Medulla oblongata (tissue), 1 donor: ENCODE results near the gene MRPS15.

Experiments
- DNase-seq: peaks from one replicate; pipeline ENCODE4 v3.0.0-alpha.2; 2015; ENCODE audit errors: extremely low spot score

Gene MRPS15

DNA sequence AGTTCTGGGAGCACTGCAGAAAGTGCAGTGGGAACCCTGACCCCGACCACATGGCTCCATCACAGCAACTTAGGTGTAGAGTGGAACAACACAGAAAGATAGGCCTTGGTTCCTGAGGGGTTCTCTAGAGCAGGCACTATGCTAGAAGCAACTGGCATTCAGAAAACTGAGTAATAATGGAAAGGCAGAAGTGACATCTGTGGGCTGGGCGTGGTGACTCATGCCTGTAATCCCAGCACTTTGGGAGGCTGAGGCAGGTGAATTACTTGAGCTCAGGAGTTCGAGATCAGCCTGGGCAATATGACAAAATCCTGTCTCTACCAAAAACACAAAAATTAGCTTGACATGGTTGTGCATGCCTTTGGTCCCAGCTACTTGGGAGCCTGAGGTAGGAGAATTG, 5.3 kb downstream of the MRPS15 start:
- DNase-seq: no peak

DNA sequence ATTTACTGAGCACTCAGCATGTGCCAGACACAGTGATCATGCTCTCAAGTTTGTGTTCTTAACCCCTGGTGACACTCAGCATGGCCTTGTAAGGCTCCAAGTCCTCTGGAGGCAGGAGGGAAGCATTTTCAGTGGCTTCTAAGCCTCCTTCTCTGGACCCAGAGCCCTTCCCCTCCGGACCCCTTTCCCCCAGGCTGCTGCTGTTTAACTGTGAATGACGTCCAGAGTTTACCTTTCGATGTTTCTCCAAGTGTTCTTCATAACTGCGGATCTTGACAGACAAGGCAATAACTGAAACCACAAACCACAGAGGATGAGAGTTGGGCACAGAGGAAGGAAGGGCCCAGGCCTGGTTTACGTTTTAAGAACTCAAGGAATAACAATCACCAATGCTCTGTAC, 6.5 kb downstream of the MRPS15 start:
- DNase-seq: no peak

DNA sequence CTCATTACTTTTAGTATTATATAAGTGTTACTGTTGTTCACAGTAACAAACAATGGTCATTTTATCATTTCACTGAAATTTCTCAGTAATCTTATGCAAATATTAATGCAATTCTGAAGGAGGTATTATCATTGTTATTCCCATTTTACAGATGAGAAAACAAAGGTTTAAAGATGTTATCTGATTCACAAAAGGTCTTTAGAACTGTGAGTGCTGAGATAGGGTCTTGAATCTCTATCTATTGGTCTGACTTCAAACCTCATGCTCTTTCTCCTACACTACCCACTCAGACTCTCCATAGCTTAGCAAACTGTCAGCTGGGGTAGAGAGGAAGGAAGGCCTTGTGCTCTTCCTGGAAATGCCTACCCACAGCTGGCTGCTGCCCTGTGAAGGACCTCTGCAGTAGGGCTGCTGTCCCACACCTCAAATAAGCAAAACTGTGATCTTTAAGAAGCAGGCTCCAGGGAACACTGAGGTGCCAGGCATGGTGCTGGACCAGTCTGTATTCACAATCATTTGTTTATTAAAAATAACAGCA, 7.7 kb downstream of the MRPS15 start:
- DNase-seq: no peak

DNA sequence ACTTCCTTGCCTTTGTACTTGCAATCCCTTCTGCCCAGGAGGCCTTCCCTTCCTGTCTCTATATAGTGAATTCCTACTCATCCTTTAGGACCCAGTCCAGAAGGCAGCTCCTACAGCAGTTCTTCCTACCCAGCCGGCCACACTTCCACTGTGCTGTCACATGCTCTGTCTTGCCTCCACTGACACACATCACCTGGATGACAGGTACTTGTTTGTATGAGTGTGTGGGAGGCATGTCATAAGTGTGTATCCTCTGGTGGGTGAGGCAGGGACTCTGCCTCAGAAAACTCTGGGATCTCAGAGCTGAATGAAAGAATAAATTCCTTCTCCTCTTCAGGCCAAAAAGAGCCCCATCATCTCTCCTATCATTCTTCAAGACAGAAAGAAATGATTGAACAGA, 8.8 kb downstream of the MRPS15 start:
- no peak for DNase-seq

DNA sequence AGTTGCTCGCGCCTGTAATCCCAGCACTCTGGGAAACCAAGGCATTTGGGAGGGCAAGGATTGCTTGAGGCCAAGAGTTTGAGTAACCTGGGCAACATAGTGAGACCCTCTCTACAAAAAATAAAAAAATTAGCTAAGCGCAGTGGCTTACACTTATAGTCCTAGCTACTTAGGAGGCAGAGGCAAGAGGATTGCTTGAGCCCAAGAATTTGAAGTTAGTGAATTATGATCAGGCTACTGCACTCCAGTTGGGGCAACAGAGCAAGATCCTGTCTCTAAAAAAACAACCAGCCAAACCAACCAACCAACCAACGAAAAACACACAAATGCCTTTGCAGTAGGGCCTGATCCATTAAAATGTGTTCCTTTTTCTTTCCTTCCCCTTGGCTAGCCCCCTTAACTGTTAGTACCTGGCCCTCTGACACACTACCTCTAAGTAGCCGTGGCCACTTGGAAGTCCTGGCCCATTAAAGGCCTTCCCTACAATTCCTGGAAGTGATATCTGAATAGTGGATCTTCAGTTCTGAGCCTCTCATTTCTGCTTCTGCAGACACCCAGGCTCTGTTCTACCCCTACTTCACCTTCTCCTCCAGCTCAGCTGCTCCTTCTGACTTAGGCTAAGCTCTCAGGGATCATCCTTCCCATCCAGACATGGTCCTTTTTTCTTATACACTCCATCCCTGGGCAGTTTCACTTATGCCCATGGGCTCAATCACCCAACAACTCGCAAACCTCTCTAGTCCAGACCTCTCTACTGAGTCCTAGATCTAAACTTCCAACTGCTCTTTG, 10.4 kb downstream of the MRPS15 start:
- DNase-seq: no peak

DNA sequence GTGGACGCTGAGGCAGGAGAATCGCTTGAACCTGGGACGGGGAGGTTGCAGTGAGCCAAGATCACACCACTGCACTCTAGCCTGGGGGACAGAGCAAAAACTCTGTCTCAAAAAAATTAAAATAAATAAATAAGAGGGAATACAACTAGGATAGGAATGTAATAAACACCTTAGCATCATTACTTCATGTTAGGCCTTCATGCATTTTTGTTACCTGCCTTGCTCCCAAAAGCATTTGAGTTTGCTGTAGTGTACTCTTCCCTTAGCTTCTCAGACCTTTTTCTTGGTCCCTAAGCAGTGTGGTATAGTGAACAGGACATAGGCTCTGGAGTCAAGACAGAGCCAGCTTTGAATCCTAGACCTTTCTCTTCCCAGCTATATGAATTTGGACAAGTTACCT, 11.1 kb downstream of the MRPS15 start:
- no peak for DNase-seq

DNA sequence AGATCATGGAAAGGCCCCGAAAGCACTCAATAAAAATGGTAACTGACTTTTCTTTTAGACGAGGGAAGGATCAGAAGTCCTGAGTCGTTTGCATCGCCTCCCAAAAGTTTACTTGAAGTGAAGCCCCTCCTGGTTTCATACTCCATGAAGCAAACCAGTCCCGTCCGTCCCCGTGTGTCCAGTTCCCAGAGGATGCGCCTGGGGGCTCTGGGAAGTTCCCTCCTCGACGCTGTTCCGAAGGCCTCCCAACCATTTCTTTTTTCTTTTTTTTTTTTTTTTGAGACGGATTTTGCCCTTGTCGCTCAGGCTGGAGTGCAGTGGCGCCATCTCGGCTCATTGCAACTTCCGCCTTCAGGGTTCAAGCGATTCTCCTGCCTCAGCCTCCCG, 13.3 kb downstream of the MRPS15 start:
- no peak for DNase-seq

DNA sequence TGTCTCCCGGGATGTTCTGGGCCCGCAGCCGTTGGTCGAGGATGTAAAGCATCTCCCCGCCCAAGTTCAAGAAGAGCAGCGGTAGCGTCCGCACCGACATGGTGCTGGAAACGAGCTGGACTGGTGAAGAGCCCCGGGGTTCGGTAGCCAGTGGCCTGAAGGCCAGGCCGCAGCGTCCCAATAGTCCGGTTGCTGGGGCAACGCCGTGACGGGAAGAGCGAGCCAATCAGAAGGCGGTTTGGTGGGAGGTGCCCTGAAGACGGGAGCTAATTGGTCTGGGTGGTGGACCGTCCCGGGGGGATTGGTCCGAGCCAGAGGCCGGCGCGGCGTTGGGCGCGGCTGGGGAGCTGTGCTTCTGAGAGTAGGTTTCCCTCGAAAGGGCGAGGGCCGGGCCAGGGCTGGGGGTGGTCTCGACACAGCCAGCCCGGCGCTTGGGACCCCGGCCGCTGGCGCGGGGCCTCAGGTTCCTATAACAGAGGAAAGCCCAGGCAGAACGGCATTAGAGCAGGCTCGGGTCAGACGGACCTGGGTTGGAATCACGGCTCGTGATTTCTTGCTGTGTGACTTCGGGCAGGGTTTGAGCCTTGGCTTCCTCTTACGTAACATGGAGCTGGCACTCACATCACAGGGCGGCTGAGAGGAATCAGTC, 13.8 kb downstream of the MRPS15 start, which contains the start of gene OSCP1:
Gene OSCP1 (minus strand): TSS at position 182 of the 649 bp plus-strand sequence. CDS start 82 bp downstream, at position 100.
- DNase-seq: peak; percentile 97

DNA sequence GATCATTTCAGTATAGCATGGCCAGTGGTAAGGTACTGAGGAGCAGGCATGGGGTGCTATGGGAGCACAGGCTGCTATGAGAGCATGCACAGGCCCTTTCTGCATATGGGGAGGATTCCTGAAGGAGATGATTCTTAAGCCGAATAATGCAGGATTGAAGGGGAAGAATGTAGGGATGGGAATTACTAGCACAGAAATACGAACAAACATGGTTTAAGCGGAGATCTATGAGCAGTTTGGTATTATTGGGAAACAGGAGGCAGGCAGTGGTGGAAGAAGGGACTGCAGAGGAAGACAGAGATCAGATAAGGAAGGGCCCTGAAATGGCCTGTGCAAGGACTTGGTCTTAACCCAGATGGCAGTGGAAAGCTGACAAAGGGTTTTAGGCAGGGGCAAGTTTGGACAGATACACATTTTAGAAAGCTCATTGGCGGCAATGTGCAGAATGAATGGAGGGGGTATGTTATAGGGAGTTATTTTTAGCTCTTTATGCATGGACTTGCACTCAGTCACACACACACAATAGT, 15.6 kb downstream of the MRPS15 start:
- no peak for DNase-seq

DNA sequence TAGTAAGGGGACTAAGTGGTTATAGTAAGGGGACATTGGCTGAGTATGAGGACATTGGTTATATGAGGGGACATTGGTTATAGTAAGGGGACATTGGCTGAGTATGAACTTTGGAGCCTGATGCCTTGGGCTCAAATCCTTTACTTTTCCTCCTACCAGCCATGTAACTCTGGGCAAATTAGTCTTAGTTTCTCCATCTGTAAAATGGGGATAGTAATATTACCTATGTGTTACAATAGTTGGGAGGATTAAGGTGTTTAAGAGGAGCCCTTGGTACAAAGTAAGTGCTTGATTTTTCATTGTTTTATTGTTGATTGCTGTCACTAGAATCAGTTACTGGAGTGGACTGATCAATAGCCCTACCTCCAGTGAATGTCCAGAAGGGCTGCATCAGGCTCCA, 16.7 kb downstream of the MRPS15 start:
- DNase-seq: no peak

DNA sequence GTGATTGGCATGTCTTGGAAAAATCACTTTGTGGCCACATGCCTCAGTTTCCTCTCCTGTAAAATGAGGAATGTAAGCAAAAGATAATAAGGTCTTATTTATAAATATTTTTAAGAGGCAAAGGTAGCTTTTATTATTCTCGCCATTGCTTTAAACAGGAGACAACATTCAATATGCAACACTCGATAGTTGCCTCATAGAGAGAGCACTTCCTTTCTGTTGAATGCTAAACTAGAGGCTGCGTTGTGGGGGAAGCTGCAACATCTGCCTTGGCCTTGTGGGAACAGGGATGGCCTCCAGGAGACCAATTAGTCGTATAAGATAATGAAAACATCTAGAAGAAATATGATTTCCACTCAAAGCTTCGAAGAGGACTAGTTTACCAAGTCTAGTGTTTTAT, 17.4 kb downstream of the MRPS15 start:
- DNase-seq: no peak

DNA sequence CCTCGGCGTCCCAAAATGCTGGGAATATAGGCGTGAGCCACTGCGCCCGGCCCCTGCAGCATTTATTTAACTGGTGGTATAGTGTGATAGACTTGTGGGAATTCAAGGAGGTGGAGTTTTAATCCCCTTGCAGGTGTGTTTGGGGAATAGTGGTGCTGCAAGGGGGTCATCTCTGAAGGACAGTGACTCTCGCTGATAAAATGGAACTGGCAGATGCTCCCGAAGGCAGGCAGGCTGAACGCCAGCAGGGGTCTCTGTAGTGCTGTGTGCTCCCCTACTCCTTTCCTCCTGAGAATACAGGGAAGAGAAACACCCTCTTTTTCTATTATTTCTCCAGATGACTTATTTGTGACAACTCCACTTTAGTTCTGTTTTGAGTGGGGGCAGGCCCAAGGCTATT, 17.9 kb downstream of the MRPS15 start:
- DNase-seq: peak; percentile 41

DNA sequence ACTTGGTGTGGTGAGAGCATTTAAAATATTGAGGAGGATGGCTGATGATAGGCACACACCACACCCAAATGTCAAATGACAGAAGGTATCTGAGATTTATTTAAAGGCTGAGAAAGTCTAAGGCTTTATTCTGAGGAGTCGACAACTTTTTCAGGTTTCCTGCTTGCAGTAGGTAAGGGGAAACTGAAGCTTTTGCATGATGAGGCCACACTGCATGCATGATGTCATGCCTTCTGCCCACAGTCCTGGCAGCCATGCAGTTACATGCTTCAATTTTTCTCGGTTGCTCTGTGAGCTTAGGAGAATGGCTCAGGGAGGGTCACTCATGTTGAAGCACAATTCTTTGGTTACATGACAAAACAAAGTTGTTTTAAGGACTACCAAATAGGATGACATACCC, 20.9 kb downstream of the MRPS15 start:
- DNase-seq: no peak

DNA sequence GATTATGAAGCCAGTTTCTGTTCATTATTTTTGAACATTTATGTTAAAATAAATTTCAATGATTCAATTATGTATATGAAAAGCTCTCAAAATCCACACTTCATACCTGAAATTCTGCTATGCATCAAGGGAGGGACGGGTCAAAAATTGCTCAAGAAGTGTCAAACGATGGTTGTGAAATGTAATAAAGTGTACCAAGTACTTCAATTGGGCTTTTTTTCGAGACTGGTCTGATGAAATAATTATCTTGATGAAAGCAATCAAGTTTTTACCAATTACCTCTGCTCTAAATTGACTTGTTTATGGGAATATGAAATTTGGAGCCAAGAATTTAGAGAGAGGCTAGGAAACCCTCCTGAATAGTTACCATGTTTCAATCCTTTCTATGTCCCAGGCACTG, 21.8 kb downstream of the MRPS15 start:
- DNase-seq: no peak

DNA sequence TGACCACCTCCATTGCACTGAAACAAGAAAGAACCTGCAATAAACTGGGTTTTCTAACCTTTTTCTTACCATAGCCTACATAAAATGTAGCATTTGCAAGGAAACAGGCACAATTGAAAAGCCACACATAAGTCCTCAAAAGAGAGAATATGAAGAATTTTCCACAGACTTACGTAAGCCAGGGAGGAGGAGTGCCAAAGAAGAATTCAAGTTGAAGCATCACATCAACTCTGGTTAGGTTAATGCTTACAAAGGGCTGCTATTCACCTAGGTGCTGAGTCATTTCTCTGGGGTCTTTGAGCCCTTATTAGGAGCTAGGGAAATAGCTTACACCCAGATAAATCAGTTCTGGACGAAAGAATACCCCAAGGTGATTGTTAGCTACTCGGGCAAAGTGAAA, 23.5 kb downstream of the MRPS15 start:
- no peak for DNase-seq

DNA sequence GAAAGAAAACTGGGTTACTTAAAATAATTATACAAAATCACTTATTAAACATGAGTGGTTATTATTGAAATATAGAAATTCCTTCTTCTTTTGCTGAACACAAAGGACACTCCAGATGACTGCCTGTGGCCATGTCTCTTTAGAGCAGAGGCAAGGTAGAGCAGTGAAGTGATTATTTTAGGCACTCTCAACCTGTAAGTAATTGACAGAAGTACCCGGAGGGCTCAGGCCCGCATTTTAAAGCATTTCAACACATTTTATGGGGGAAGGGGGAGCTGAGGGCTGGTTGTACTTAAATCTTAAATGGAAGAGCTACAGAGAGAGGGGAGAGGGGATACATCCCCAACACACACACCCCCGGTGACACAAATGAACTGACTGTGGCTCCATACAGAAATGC, 24.1 kb downstream of the MRPS15 start:
- DNase-seq: no peak

DNA sequence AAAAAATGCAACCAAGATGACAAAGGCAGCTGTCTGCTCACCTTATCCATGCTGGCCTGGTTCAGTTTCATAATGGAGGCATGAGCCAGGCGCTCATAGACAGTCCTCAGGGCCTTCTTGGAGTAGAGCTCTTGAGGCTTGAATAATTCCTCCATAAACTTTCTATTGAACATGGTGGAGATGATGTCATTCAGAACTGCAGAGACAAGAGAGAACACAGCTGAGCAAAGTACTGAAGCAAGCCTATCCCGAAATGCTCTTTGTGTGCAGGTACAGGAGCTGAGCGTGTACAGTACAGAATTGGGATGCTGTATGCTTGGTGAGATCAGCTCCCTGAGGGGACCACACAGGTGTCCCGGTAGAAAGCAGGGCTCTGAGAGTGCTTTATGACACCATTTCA, 25.5 kb downstream of the MRPS15 start:
- DNase-seq: no peak

DNA sequence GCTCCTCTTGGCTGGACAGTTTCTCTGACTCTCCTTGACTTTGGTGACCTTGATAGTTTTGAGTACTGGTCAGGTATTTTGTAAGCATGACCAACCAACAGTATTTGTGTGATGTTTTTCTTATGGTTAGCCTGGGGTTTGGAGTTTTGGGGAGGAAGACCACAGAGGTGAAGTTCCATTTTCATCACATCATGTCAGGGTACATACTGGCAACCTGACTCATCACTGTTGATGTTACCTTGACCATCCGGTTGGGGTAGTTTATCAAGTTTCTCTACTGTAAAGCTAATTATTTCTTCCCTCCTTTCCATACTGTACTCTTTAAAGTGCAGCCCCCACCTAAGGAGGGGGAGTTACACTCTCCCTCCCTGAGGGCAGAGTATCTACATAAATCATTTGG, 27.4 kb downstream of the MRPS15 start:
- no peak for DNase-seq

DNA sequence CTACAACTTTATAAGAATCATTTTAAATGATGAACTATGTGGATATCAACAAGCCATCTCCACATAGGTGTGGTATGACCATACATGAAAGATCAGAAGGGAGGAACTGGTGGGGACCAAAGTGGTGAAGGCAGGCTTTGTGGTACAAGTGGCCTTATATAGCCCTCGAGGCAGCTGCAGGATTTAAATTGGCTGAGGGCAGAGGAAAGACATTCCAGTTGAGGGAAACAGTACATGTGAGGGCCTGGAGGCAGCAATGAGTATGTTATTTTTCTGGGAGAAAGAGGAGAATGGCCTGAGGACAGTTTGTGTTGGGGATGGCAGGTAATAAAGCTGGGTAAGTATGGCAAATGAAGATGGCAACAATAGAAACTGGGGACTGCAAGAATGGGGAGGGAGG, 31.1 kb downstream of the MRPS15 start:
- no peak for DNase-seq

DNA sequence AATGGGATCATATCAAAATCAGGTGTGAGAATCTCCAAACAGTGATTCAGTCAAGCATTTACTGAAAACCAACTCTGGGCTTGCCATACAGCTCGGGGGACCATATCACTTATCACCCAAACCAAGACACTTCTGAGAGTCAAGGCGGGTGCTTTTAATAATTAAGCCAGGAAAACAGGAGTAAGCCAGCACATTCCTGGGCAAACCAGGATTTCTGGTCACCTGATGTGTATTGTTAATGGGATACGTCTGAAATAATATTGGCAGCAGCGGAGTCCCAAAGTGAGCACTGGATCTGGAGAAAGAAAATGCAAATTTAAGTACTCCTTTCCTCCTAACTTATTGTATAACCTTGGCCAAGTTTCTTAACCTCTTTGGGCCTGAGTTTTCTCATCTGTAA, 31.6 kb downstream of the MRPS15 start:
- no peak for DNase-seq

DNA sequence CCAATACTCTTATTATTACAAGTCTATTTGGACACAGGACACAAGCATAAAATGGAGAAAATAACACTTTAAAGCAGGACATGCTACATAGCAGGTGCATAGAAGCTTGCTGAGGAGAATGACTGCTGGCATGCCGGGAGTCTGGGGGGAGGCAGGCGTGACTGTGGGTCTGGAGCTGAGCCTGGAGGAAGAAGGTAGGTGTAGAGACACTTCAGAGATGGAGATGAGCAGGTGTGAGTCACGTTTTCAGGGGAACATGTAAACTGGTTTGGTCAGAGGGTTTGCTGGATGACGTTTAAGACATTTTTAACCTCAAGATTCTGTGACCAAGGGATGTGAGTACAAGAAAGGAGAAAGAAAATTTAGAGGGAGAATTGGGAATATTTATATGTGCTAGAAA, 38.4 kb downstream of the MRPS15 start:
- no peak for DNase-seq

DNA sequence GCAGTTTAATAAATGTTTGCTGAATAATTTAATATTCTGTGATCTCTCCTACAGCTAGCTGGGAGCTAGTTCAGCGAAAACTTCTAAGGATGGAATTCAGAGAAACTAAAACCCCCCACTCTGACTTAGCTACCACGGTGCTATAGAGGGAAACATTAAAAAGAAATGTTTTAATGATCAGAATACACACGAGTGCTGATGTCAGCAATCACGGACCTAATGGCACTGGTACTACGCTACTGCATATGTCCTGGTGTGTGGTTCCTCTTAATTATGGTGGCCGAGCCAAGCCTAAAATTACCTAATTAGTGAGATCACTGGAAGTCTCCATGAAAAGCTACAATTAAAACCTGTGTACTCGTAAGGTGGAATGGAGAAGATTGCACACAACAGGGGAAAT, 42.5 kb downstream of the MRPS15 start:
- no peak for DNase-seq

DNA sequence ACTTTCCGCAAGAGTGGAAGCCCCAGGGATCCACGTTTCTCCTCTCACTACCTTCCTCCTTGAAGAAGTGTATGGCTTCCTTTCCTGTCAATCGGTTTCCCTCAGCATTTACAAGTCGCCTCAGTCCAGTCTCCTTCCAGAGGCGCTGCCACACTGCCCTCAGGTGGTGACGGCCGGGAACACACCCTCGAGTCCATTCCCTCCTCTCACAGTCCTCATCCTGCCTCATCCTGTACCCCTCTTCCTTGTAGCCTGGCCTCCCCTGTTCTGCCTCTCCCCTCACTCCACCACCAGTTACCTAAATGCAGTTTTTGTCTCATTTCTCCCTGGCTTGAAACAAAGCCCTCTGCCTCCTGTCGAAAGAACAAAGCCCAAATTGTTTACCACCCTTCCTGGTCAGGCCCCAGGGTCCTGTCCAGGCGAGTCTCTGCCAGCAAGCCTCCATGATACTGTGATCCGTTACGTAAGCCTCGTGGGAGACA, 43.3 kb downstream of the MRPS15 start:
- peak; percentile 93 for DNase-seq
